GM18867 (cell line): ENCODE data around the gene SPSB1.

ENCODE experiments used
- ATAC-seq: cut with Tn5 transposase; IDR thresholded peaks from one replicate; pipeline ENCODE4 v1.9.1; 2021; ENCODE audit warnings: mild to moderate bottlenecking, moderate library complexity; ENCODE audit not compliant: unreplicated experiment

SPSB1 gene

DNA sequence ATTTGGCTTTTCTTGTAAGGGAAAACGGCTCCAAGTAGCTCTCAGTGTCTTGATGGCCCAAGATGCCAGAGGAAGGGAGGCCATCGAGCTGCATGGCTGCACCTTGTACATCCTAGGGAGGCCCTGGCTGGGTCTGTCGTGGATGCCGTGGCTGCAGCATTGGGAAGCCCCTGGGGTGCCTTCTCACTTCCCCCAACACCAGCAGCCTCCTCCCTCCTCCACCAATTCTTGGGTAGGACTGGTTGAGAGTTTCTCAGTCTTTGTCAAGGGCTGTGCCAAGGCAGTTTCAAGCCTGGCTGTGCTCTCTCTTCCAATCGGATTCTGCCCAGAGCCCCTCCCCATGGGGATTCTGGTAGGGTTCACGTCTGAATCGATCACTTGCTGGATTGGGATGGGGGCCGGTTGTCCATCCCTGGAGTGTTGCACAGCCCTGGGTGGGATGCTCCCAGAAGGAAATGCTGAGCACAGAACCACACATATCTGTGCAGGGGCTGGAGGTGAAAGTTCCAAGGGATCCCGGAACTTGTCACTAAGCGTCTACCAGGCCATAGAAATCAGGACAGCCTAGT is 14.0 kb upstream of the SPSB1 start:
- ATAC-seq: no peak

GRCh38 chr1:9279172-9279840 is 13.4 kb upstream of the SPSB1 start:
- no peak for ATAC-seq

DNA sequence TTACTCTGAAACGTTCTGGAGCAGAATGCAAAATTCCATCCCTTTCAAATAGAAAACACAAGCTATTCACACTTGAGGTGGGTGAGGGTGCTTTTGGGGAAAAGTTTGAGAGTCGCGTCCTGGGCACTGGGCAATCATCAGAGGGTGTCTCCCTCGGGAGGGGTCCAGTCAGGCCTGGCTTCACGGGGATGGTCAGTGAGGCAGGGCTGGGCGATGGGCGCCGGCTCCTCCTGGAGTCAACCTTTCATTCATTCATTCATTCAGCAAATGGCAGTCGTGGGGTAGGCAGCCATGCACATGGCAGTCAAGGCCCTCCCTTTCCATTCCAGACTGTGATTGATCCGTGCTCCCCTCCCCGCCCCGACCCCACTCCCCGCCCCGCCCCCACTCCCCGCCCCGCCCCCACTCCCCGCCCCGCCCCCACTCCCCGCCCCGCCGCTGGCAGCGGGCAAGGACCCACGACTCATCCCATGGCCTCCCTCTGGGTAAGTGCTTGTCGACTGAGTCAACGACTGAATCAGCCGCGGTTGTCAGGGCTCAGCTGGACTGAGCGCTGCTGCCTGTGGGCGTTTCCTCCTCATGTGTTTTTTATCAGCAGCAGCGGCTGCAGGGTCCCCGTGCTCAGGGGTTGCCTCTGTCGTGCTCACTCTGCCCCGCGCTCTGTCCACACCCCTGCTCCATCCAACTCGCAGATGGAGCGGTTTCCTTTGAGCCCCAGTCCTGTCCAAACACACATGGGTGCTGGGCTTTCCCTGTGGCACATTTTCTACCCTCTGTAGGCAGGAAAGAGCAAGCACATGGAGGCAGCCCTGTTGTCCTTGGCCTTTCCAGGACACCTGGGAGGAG is 12.5 kb upstream of the SPSB1 start:
- no peak for ATAC-seq

- no peak for ATAC-seq
Observed at GRCh38 chr1:9281071-9281827, 11.4 kb upstream of the SPSB1 start.

DNA sequence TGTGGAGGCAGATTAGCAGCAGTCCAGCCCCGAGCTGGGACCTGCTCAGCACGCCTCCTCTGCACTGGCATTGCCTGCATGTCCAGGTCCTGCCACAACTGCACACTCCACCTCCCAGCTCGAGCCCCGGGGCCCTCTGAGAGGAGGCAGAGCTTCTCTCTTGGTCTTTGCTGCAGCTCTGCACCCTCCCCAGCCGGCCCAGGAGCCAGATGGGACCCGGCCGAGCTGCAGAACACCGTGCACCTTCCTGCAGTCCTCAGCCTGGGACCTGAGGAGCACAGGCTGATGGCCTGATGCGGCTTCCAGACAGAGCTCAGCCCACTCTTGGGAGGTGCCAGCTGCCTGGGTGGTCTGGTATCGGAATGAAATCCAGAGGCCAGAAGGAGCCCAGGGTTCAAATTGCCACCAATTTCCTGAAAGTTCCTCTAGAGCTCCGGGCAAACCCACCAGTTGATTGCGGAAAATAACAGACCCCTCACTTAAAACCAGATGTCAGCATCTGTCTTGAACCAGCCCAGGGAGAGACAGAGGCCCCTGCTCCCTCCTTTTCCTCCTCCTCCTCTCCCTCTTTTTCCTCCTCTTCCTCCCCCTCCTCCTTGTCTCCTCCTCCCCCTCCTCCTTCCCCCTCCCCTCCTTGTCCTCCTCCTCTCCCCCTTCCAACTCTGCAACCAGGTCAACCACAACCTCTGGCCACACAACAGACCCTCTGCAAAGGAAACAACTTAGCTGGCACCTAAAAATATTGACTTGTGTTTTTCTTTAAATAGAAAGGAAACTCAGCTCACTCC is 10.6 kb upstream of the SPSB1 start:
- no peak for ATAC-seq

GRCh38 chr1:9282696-9282955 is 10.1 kb upstream of the SPSB1 start:
- ATAC-seq: no peak

- ATAC-seq: no peak
Observed at GRCh38 chr1:9284061-9284460, 8.6 kb upstream of the SPSB1 start.

GRCh38 chr1:9286556-9286955 is 6.1 kb upstream of the SPSB1 start:
- no peak for ATAC-seq

GRCh38 chr1:9289090-9289534 is 3.6 kb upstream of the SPSB1 start:
- ATAC-seq: no peak

DNA sequence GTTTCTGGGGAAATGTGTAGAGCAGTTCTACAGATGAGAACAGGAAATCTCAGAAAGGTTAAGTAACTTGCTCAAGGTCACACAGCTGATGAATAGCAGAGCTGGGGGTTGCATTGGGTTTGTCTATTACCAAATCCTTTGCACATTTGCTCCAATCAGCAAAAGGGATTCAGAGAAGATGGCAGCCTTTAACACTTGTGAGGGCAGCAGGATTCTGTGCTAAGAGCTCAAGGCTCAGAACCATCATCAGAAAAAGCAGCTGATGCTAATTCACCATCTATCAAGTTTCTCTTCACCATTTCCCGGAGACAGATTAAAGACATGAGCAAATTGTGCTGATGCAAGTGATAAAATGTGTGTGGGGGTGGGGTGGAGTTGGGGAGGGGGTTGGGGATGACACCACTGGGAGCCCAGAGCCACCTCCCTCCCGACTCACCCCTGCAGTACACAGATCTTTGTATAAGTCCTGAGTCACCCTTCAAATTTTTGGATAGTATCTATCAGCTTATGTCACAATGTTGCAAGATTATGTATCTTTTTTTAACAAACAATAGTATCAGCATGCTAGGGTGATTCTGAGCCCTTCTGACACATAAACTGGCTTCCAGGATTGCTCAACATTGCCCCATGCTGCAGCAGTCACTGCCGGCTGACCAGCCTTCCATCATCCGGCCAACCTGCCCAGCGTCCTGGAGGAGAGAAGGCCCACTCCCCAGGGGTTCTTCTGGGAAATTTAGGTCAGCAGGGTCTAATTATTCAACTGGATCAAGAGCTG is 2.8 kb upstream of the SPSB1 start:
- no peak for ATAC-seq

DNA sequence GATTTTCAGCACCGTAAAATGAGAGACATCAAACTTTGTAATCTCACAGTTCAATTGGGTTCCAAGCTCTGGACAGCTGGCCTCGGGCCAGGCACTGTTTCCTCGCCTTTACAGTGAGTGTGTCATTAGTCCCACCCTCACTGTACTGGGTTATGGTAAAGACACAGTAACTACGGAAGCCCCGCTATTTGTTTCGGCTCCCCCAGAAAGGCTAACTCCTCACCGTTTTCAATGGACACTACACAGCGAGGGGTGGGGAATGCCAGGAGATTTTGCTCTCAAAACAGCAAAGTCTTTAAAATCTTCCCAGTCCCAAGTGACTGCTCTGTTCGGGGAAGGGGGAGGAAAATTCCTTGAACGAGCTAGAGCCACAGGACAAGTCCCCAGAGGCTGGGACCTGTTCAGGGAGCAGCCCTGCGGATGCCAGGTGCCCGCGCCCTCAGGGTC is 757 bp upstream of the SPSB1 start:
- no peak for ATAC-seq

- no peak for ATAC-seq
Observed at GRCh38 chr1:9293241-9293532, 493 bp downstream of the SPSB1 start.

DNA sequence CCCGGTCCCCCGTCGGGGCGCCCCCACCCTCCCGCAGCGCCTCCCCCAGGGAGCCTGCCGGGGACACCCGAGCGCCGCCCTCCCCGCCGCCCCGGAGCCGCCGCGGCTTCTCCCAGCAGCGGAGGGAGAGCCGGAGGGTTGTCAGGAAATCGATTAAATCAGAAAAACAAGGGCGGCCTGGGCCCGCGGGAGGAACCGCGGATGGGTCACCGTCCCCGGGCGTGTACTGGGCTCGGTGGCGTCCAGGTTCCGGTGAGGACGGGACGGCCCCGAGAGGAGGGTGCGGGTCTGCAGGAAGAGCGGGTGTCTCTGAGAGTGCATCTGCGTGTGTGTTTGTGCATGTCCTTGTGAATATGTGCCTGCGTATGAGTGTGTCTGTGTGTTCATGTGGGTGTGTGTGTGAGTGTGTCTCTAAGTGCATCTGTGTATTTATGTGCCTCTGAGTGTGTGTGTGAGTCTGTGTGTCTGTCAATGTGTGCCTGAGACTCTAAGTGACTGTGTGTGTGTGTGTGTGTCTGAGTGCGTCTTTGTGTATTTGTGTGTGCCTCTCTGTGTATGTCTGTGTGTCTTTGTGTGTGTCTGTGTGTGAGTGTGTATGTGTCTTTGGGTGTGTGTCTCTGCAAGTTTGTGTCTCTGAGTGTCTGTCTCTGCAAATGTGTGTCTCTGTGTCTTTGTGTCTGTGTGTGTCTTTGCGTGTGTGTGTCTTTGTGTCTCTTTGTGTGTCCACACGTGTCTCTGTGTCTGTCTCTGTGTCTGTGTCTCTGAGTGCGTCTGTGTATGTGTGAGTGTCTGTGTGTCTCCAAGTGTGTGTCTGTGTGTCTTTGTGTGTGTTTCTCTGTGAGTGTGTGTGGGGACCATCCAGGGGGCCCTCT is 1.1 kb downstream of the SPSB1 start:
- no peak for ATAC-seq

- no peak for ATAC-seq
Observed at GRCh38 chr1:9294405-9294773, 1.7 kb downstream of the SPSB1 start.

DNA sequence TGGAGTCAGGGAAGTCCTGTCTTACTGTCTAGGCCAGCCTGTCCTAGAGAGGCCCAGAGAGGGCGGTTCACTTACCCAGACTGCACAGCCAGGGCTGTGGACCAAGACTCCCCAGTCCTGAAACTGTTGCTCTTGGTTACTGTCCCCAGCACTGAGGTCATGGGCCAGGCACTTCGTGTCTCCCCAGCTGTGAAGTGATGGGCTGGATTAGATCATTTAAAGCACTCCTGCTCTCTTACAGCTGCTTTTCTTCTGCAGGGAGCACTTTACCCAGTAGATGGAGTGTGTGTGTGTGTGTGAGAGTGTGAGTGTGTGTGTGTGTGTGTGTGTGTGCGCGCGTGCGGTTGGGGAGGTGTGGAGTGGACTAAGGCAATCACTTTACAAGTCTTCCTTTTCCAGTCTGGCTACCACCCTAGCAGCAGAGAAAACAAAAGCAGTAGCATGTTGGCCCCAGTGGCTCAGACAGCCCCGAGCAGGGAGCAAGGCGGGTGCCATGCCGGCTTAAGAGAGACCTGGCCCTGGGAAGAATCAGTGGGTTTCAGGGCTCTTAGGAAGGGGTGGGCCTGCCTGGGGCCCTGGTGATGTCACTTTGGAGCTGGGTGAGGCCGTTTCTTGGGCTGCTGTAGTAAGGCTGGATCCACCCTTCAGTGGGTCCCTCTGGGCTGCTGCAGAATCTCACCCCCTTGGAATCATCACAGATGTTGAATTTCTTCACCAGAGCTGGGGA is 2.4 kb downstream of the SPSB1 start:
- ATAC-seq: no peak

DNA sequence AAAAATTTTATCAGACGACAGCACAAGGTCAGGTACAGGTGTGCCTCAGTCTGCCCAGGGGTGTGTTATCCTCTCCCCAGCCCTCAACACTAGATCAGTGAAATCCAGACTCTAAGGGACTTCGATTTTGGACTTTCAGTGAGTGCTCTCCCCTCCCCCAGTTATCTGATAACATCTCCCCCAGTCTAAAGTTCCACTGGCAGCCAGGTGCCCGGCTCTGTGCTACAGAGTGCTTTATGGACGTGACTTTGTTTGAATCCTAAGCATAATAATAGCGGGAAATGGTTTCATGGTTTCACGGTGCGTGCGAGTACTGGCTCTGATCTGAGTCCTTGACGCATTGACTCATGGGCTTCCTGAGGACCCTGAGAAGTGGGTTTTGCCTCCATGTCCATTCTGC is 3.2 kb downstream of the SPSB1 start:
- no peak for ATAC-seq

DNA sequence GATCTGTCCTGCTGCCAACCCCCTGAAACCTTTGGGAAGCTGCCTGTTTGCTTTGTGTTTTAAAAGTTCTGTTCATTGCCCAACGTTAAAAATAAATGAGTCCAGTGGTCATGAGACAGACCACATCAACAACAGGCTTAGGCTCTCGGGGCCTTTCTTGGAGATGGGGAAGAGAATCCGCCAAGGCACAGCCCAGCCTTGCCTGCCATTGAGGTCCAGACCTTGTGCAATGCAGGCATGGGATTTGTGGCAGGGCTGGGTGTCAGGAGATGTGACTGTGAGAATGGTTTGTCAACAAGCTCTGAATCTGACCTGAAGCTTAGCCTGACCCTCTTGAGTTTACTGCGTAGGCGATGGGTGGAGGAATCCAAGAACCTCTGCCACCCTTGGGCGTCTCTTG is 4.2 kb downstream of the SPSB1 start:
- no peak for ATAC-seq

DNA sequence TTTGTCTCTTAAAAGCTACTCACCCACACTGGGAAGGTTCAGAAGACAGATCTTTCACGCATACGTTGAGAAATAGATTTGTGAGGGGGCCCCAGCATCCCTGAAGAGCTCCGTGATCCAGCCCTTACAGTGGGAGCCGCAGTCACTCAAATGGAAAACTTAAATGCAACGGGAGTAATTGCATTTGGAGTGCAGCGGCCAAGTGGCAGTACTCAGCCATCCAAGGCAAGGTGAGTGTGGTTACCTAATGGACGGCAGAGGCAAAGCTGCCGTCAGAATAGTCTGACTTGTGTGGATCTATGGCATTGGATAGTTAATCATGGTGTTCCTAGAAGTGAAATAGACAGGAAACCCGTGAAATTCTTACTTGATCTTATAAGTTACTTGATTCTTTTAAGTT is 5.1 kb downstream of the SPSB1 start:
- no peak for ATAC-seq

- no peak for ATAC-seq
Observed at GRCh38 chr1:9298282-9298681, 5.6 kb downstream of the SPSB1 start.
